ENCODE data around the gene ECEL1.

ECEL1 gene

GRCh38 chr2:232522623-232523401 lies 35.2 kb upstream of the ECEL1 start:
- DNase-seq (ENCODE audit: low read depth in 2 of 2) = no peak

- DNase-seq (ENCODE audit: low read depth in 2 of 2) = peak; percentile 15 to 42
These were observed 34.5 kb upstream of the ECEL1 start for GRCh38 chr2:232521959-232522622.

GRCh38 chr2:232521098-232521497 lies 33.5 kb upstream of the ECEL1 start:
- DNase-seq (ENCODE audit: low read depth in 2 of 2) = no peak

- DNase-seq (ENCODE audit: low read depth in 2 of 2) = no peak
These were observed 32.9 kb upstream of the ECEL1 start for GRCh38 chr2:232520489-232520888.

- no peak for DNase-seq (ENCODE audit: low read depth in 2 of 2)
These were observed 32.2 kb upstream of the ECEL1 start, which contains the start of gene PRSS56 for GRCh38 chr2:232519581-232520438. TSS of gene PRSS56 (plus strand) at chr2:232520388. CDS start at chr2:232520599, 211 bp downstream.

GRCh38 chr2:232518844-232519243 lies 31.2 kb upstream of the ECEL1 start:
- DNase-seq (ENCODE audit: low read depth in 2 of 2) = no peak

- no peak for DNase-seq (ENCODE audit: low read depth in 2 of 2)
These were observed 28.9 kb upstream of the ECEL1 start for GRCh38 chr2:232516551-232516950.

- DNase-seq (ENCODE audit: low read depth in 2 of 2) = no peak
These were observed 28.0 kb upstream of the ECEL1 start for GRCh38 chr2:232515639-232516038.

GRCh38 chr2:232513353-232513752 lies 25.7 kb upstream of the ECEL1 start:
- DNase-seq (ENCODE audit: low read depth in 2 of 2) = no peak

GRCh38 chr2:232512602-232513001 lies 25.0 kb upstream of the ECEL1 start:
- DNase-seq (ENCODE audit: low read depth in 2 of 2) = no peak

- no peak for DNase-seq (ENCODE audit: low read depth in 2 of 2)
These were observed 23.8 kb upstream of the ECEL1 start for GRCh38 chr2:232511336-232511890.

GRCh38 chr2:232508251-232508650 lies 20.6 kb upstream of the ECEL1 start:
- DNase-seq (ENCODE audit: low read depth in 2 of 2) = no peak

GRCh38 chr2:232506709-232507108 lies 19.1 kb upstream of the ECEL1 start:
- DNase-seq (ENCODE audit: low read depth in 2 of 2) = no peak

- no peak for DNase-seq (ENCODE audit: low read depth in 2 of 2)
These were observed 18.2 kb upstream of the ECEL1 start for GRCh38 chr2:232505856-232506255.

GRCh38 chr2:232504438-232504837 lies 16.8 kb upstream of the ECEL1 start:
- DNase-seq (ENCODE audit: low read depth in 2 of 2) = no peak

GRCh38 chr2:232503809-232504323 lies 16.2 kb upstream of the ECEL1 start:
- no peak for DNase-seq (ENCODE audit: low read depth in 2 of 2)

GRCh38 chr2:232502911-232503808 lies 15.5 kb upstream of the ECEL1 start:
- DNase-seq (ENCODE audit: low read depth in 2 of 2) = peak in 1 of 2 donors; percentile 15

GRCh38 chr2:232502511-232502910 lies 14.9 kb upstream of the ECEL1 start:
- DNase-seq (ENCODE audit: low read depth in 2 of 2) = no peak

GRCh38 chr2:232501794-232502390 lies 14.3 kb upstream of the ECEL1 start:
- DNase-seq (ENCODE audit: low read depth in 2 of 2) = no peak

GRCh38 chr2:232501331-232501771 lies 13.7 kb upstream of the ECEL1 start:
- no peak for DNase-seq (ENCODE audit: low read depth in 2 of 2)
